LHCN-M2 (cell line): ENCODE data around the gene LY6G6F. TPM values are rescaled to one million over a fixed set of nuclear protein-coding genes. Genes with fewer than 3 reads are reported as not detected.

Source experiments
- DNase-seq: peaks from one replicate; pipeline ENCODE4 v3.0.0-alpha.2; 2012; ENCODE audit warnings: low read depth
- total RNA-seq: library from RNA; depleted of rRNA; stranded (reverse); fragments of >200 nt; gene quantifications from 2 replicates; pipeline ENCODE4 v1.2.3, GENCODE V29; 2014; rRNA removed

Gene LY6G6F
- total RNA-seq, 1 experiment from 2014 or later: not detected

DNA sequence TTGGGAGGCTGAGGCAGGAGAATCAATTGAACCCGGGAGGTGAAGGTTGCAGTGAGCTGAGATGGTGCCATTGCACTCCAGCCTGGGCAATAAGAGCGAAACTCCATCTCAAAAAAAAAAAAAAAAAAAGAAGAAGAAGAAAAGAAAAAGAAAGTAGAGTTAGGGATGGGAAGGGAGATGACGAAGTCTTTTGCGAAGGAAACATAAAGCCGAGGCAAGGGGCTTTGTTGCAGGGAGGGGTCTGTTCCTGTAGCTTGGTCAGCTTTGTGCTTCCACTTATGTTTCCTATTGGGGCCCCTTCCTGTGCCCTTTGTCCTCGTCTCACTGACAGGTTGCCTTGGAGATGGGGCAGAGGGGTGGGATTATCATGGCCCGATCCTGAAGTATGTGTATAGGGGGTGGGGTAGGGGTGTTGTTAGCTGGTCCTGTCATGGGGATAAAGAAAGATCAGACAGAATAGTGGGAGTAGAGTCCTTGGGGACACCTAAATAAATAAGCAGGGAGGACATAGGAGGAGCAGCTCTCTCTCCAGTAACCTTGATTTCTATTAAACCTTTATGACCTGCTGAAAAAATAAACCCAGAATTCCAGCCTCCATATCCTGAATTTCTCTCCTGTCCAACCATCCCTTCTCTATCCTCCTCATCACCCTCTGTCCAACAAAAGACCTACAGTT, 30.8 kb downstream of the LY6G6F start:
- DNase-seq: no peak

DNA sequence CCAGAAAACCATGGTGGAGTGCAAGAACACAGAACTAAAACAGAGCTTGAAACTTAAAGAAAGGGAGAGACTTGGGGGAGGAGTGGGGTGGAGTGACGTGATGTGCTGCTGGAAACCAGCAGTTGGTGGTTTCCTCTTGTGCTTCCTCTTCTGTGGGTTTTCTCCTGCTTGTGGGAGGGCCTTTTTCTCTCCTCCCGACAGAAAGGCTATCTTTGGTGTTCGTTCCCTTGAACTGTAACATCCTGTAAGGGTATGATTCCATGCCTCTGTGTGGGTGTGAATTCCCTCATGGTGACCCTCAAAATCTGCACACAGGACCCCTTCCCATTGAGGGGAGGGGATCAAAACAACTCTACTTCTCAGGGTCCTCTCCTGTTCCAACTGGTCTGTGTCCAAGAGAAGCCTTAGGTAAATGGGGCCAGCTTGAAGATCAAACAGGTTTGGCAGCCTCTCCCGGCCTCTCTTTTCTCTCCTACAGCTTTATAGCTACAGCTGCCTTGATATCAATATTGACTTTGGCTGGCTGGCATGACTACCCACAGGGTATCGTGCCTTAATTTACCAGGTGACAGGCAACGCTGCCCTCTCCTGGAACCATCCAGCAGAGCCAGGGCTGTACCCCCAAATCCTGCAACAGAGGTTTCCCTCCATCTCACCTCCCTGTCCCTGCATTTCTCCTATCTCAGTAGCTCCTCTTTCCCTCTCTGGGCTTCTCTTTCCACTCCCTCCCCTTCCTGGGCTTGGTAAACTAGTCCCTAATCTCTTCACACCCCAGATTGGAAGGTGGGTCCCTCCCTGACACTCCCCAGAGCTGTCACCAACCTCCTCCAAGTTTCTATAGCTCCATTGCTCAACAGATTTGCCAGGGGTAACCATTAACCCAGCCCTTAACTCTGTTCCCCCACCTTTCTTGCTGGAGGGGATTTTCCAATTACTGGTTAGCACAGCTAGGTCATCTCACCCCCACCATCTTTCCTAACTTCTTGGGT, 31.6 kb downstream of the LY6G6F start:
- DNase-seq: peak; percentile 88

DNA sequence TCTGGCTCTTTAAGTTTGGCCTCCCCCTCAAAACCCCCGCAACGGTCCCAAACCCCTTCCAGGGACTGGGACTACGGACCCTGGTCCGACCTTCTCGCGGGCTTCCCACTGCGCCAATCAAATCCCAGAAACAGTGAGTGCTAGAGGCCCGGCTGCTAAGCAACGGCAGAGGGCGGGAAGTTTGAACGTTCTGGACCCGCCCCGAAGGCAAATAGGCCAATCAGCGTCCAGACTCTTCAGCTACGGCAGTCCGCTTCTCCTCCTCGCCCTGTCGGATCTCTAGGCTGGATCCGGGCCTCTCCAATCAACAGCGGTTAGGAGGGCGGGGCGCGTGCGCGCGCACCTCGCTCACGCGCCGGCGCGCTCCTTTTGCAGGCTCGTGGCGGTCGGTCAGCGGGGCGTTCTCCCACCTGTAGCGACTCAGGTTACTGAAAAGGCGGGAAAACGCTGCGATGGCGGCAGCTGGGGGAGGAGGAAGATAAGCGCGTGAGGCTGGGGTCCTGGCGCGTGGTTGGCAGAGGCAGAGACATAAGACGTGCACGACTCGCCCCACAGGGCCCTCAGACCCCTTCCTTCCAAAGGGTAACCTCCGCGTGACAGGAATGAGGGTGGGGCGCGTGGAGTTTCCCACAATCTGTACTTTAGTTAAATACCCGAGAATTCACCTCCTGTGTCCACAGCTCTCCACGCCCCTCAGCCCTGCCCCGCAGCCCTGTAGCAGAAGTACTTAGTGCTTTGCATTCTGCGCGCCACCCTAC, 33.2 kb downstream of the LY6G6F start, which contains the start of gene MSH5:
TSS of gene MSH5 (plus strand) at position 367 of the 758 bp plus-strand sequence. CDS start 462 bp downstream, outside the sequence.
- peak; percentile 99 for DNase-seq

DNA sequence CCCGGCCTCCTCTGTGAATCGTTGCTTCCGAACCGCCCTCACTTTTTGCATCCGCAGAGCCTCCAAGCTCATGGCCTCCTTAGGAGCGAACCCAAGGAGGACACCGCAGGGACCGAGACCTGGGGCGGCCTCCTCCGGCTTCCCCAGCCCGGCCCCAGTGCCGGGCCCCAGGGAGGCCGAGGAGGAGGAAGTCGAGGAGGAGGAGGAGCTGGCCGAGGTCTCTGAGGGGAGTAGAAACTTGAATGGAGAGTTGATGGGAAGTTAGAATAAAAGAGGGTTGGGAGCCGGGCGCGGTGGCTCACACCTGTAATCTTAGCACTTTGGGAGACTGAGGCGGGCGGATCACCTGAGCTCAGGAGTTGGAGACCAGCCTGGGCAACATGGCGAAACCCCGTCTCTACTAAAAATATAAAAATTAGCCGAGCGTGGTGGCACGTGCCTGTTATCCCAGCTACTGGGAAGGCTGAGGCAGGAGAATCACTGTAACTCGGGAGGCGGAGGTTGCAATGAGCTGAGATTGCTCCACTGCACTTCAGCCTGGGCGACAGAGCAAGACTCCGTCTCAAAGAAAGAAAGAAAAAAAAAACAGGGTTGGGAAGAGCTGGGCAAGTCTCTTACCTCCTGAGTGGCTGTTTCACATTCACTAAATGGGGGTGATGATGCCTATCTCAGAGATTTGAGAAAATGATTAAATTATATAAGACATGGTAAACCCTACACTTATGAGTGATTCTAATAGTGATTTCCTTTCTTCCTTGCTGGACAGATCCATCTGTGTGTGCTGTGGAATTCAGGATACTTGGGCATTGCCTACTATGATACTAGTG, 33.9 kb downstream of the LY6G6F start:
- no peak for DNase-seq

DNA sequence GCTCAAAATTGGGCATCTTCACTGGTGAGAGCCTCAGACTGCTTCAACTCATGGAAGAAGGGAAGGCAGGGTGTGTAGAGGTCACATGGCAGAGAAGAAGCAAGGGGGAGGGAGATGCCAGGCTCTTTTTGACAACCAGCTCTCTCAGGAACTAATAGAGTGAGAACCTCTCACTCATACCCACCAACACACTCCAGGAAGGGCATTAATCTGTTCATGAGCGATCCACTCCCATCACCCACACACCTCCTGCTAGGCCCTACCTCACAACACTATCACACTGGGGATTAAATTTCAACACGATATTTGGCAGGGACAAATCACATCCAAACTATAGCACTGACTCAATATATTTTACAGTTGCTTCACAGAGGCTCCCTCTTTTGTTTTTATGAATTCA, 35.1 kb downstream of the LY6G6F start:
- no peak for DNase-seq

DNA sequence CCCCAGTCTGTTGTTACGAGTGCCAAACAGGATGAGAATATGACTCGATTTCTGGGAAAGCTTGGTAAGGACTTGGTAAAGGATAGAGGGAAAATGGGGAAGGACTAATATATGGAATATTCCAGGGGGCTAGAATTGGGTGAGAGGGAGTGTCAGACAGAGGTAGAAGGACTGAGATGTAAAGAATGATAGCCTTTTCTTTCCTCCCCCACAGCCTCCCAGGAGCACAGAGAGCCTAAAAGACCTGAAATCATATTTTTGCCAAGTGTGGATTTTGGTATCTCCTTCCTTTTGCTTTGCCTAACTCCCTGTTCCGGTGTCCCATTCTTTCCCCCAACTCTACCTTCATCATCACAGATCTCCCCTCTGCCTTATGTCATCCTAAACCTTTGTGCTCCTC, 36.2 kb downstream of the LY6G6F start:
- DNase-seq: no peak

DNA sequence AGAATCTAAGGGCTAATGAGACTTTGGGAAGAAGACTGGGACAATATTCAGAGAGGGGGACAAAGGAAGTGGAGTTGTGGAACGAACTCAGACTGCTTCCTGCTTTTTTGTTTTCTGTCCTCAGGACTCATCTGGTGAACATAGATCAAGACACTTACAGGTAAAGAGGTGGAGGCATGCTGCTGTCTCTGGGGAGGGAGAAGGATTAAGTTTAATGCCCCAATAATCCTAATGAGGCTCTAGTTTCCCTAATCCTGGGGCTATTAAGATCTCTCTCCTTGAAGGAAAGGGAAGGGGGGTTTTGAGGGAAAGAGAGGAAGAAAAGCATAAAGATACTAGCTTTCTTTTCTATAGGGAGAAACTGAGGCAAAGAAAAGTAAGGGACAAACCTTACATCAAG, 37.8 kb downstream of the LY6G6F start:
- DNase-seq: no peak

DNA sequence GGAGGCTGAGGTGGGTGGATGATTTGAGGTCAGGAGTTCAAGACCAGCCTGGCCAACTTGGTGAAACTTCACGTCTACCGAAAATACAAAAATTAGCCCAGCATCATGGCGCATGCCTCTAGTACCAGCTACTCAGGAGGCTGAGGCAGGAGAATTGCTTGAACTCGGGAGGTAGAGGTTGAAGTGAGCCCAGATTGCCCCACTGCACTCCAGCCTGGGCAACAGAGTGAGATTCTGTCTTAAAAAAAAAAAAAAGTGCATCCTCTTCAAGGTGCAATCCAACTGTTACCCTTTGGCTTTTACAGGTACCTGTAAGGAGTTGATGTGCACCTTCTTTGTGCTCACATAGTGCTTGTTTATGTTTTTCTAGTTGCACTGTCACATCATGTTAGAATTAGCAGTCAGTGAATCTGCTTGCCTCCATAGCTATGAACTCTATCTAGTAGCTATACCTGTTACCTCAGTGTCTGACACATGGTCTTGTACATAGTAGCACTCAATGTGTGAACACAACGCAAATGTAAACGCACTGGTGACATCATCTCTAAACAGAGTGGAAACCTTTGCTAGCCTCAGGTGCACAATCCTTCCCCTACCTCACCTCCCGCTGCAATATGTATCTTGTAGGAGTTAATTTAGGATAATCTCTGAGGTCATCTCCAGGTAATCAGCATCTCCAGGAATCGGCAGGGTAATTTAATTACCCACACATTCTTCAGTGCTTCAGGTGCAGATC, 42.8 kb downstream of the LY6G6F start:
- no peak for DNase-seq

DNA sequence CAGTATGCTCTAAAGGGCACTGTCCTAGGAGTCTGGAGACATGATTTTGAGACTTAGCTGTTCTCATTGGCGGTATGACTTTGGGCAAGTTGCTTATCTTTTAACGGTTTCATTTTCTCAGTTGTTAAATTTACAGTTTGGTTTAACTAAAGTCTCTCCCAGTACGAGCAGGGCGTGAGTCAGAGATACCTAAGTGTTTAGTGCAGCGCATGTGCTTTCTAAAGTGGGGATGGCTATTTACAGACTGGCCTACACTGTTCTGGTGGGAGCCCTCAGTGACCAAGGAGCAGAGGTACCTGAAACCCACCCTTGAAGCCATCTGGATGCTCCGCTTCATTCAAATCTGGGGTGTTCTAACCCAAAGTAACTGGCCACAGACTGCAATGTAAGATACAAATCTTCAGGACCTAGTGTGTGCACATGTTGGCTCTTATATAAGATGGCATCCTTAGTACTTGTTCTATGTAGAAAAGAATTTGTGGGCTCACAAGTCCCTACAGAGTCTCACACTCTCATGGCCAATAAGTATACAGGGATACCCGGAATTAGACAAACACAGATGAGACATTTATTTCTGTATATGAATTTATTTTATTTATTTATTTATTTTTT, 43.9 kb downstream of the LY6G6F start:
- DNase-seq: no peak

DNA sequence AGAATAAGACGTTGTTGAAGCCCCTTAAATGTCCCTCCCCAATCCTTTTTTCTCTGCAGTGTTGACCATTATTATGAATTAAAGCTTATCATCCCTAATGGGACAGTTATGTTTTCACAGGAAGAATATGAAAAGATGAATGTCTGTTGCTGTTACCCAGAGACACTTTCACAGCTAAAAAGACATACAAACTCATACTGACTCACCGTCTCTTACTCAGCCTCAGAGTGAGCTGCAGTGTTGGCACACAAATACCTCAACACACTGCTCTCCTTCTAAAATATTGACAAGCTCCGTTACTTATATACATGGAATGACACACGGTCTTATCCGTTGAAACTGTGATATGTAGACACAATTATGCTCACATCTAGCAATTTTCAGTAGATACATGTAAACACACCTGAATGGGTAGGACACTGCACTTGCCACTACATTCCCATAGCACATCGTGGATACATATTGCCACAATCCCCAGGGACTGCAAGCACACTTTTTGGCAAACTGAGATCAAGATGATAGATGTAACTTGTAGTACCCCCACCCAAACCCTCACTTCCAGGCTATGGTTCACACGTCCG, 46.2 kb downstream of the LY6G6F start:
- peak; percentile 83 for DNase-seq

DNA sequence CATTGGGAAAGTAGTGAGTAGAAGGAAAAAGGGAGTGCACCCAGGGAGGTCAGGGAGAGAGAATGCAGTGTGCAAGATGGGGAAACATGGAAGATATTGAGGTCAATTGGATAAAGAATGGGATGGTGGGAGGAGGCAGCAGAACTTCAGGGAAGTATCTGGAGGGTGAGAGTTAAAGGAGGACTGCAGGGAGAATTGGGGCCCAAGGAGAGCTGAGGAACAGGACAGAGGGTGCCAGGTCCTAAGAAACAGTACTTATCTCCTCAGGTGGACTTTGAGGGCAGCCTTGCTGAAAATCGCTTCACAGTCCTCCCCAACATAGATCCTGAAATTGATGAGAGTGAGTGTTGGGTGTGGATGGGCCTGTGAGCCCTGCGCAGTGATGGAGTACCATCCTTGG, 51.6 kb downstream of the LY6G6F start:
- DNase-seq: no peak

Other genes starting within 250 kb of the LY6G6F start
- gene MICB, start 208.7 kb upstream of the LY6G6F start, total RNA-seq: 10.6 and 13.0 TPM in 2 replicates
- not detected in 2 replicates for gene MCCD1, start 177.9 kb upstream of the LY6G6F start, total RNA-seq
- gene DDX39B, start 164.9 kb upstream of the LY6G6F start, total RNA-seq: 402 and 452 TPM in 2 replicates
- 3.1 and 3.3 TPM in 2 replicates for gene ATP6V1G2, start 160.3 kb upstream of the LY6G6F start, total RNA-seq
- 21.2 and 26.8 TPM in 2 replicates for gene NFKBIL1, start 159.3 kb upstream of the LY6G6F start, total RNA-seq
- not detected in 2 replicates for gene LTA, start 134.6 kb upstream of the LY6G6F start, total RNA-seq
- gene TNF, start 131.3 kb upstream of the LY6G6F start, total RNA-seq: not detected in 2 replicates
- gene LTB, start 124.4 kb upstream of the LY6G6F start, total RNA-seq: not detected in 2 replicates
- not detected in 2 replicates for gene LST1, start 120.6 kb upstream of the LY6G6F start, total RNA-seq
- gene NCR3, start 113.9 kb upstream of the LY6G6F start, total RNA-seq: not detected in 2 replicates
- gene AIF1, start 91.6 kb upstream of the LY6G6F start, total RNA-seq: not detected in 2 replicates
- gene PRRC2A, start 86.2 kb upstream of the LY6G6F start, total RNA-seq: 75.9 and 81.7 TPM in 2 replicates
- gene BAG6, start 54.2 kb upstream of the LY6G6F start, total RNA-seq: 180 and 219 TPM in 2 replicates
- 3.9 and 4.4 TPM in 2 replicates for gene APOM, start 51.0 kb upstream of the LY6G6F start, total RNA-seq
- 30.0 and 31.3 TPM in 2 replicates for gene C6orf47, start 46.1 kb upstream of the LY6G6F start, total RNA-seq
- gene GPANK1, start 41.9 kb upstream of the LY6G6F start, total RNA-seq: 28.5 and 31.2 TPM in 2 replicates
- gene CSNK2B, start 40.8 kb upstream of the LY6G6F start, total RNA-seq: 292 and 320 TPM in 2 replicates
- 2.4 and 4.0 TPM in 2 replicates for gene LY6G5B, start 36.9 kb upstream of the LY6G6F start, total RNA-seq
- gene LY6G5C, start 25.8 kb upstream of the LY6G6F start, total RNA-seq: 1.4 and 3.2 TPM in 2 replicates
- 45.8 and 50.5 TPM in 2 replicates for gene ABHD16A, start 3.5 kb upstream of the LY6G6F start, total RNA-seq
- gene LY6G6D, start 8.5 kb downstream of the LY6G6F start, total RNA-seq: not detected in 2 replicates
- gene LY6G6C, start 14.9 kb downstream of the LY6G6F start, total RNA-seq: 0.51 TPM in 1 of 2 replicates, not detected in the other
- gene MPIG6B, start 16.5 kb downstream of the LY6G6F start, total RNA-seq: not detected in 2 replicates
- 78.4 and 85.8 TPM in 2 replicates for gene DDAH2, start 22.4 kb downstream of the LY6G6F start, total RNA-seq
- gene CLIC1, start 29.7 kb downstream of the LY6G6F start, total RNA-seq: 771 and 894 TPM in 2 replicates
- 13.2 and 16.5 TPM in 2 replicates for gene MSH5, start 33.1 kb downstream of the LY6G6F start, total RNA-seq
- gene SAPCD1, start 55.8 kb downstream of the LY6G6F start, total RNA-seq: 1.5 and 2.7 TPM in 2 replicates
- not detected in 2 replicates for gene VWA7, start 70.5 kb downstream of the LY6G6F start, total RNA-seq
- gene VARS1, start 88.9 kb downstream of the LY6G6F start, total RNA-seq: 63.2 and 68.7 TPM in 2 replicates
- gene LSM2, start 100.1 kb downstream of the LY6G6F start, total RNA-seq: 78.7 and 88.2 TPM in 2 replicates
- gene HSPA1L, start 108.4 kb downstream of the LY6G6F start, total RNA-seq: 0.71 and 1.5 TPM in 2 replicates
- 98.9 and 101 TPM in 2 replicates for gene HSPA1A, start 108.7 kb downstream of the LY6G6F start, total RNA-seq
- gene HSPA1B, start 120.9 kb downstream of the LY6G6F start, total RNA-seq: 86.1 and 92.2 TPM in 2 replicates
- 43.9 and 57.2 TPM in 2 replicates for gene NEU1, start 156.0 kb downstream of the LY6G6F start, total RNA-seq
- 0.06 TPM in 1 of 2 replicates, not detected in the other for gene SLC44A4, start 172.1 kb downstream of the LY6G6F start, total RNA-seq
- 58.6 and 60.5 TPM in 2 replicates for gene EHMT2, start 190.8 kb downstream of the LY6G6F start, total RNA-seq
- 1.2 and 3.0 TPM in 2 replicates for gene ZBTB12, start 195.2 kb downstream of the LY6G6F start, total RNA-seq
- gene C2, start 220.9 kb downstream of the LY6G6F start, total RNA-seq: 0.86 and 1.2 TPM in 2 replicates
- gene CFB, start 239.2 kb downstream of the LY6G6F start, total RNA-seq: 1.1 and 1.4 TPM in 2 replicates